Measurements from ENCODE around the gene RSAD1.
A peak's percentile ranks its signal among the peaks of the same experiment; 100 is the strongest.
"Not testable (repeated sequence)": the region's sequence is repeated elsewhere in the genome, so short reads cannot be mapped to it uniquely, and the experiment has no call there.

The RSAD1 gene

GRCh38 chr17:50472286-50472685 lies 6.4 kb upstream of the RSAD1 start:
- no peak for TF ChIP-seq CTCF (IDR thresholded peaks at IDR 0.05; ENCODE audit: insufficient read depth, low read depth, low read length, missing control alignments)
- DNase-seq (ENCODE audit: low read depth): no peak

GRCh38 chr17:50472761-50473161 lies 5.9 kb upstream of the RSAD1 start:
- not testable (repeated sequence) for DNase-seq (ENCODE audit: low read depth); H3K4me3 ChIP-seq (ENCODE audit: low read depth, low read length)

More at GRCh38 chr17:50472286-50472685, 6.4 kb upstream of the RSAD1 start:
- no peak overlapping the region for H3K4me3 ChIP-seq (ENCODE audit: low read depth, low read length)

GRCh38 chr17:50473901-50474300 lies 4.8 kb upstream of the RSAD1 start:
- DNase-seq (ENCODE audit: low read depth): no peak
- TF ChIP-seq CTCF (IDR thresholded peaks at IDR 0.05; ENCODE audit: insufficient read depth, low read depth, low read length, missing control alignments): no peak
- no peak overlapping the region for H3K4me3 ChIP-seq (ENCODE audit: low read depth, low read length)

DNA sequence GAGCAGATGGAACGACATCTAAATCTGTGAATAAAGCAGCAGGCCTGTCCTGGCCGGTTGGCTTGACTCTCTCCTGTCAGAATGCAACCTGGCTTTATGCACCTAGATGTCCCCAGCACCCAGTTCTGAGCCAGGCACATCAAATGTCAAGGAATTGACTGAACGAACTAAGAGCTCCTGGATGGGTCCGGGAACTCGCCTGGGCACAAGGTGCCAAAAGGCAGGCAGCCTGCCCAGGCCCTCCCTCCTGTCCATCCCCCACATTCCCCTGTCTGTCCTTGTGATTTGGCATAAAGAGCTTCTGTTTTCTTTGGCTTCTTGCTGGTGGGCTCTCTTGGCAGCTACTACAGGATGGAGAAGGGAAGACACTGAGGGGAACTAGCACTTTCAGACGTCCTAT lies 4.1 kb upstream of the RSAD1 start:
- no peak for TF ChIP-seq CTCF (IDR thresholded peaks at IDR 0.05; ENCODE audit: insufficient read depth, low read depth, low read length, missing control alignments)
- no peak for DNase-seq (ENCODE audit: low read depth)
- no peak overlapping the region for H3K4me3 ChIP-seq (ENCODE audit: low read depth, low read length)

GRCh38 chr17:50475362-50475761 lies 3.3 kb upstream of the RSAD1 start:
- TF ChIP-seq CTCF (IDR thresholded peaks at IDR 0.05; ENCODE audit: insufficient read depth, low read depth, low read length, missing control alignments): no peak
- H3K4me3 ChIP-seq (ENCODE audit: low read depth, low read length): no peak overlapping the region
- DNase-seq (ENCODE audit: low read depth): no peak

GRCh38 chr17:50475775-50476544 lies 2.7 kb upstream of the RSAD1 start:
- not testable (repeated sequence) for DNase-seq (ENCODE audit: low read depth); H3K4me3 ChIP-seq (ENCODE audit: low read depth, low read length)

- no peak for DNase-seq (ENCODE audit: low read depth)
- TF ChIP-seq CTCF (IDR thresholded peaks at IDR 0.05; ENCODE audit: insufficient read depth, low read depth, low read length, missing control alignments): no peak
- no peak overlapping the region for H3K4me3 ChIP-seq (ENCODE audit: low read depth, low read length)
These were observed 1.9 kb upstream of the RSAD1 start for GRCh38 chr17:50476545-50477315.

- no peak for TF ChIP-seq CTCF (IDR thresholded peaks at IDR 0.05; ENCODE audit: insufficient read depth, low read depth, low read length, missing control alignments)
- H3K4me3 ChIP-seq (ENCODE audit: low read depth, low read length): peak overlapping the region; percentile 99
- DNase-seq (ENCODE audit: low read depth): no peak
These were observed 684 bp upstream of the RSAD1 start for GRCh38 chr17:50477976-50478375.

Data from GM12865 (cell line).